Pancreas (tissue), 10 donors: ENCODE measurements around the gene CREBBP. TPM values are rescaled to one million over a fixed set of nuclear protein-coding genes. Genes with fewer than 3 reads are reported as not detected.

Experiments
- ATAC-seq, 4 donors: fragments of 200-7000 bp; cut with Tn5 transposase; one replicate each; pipeline versions ENCODE4 v1.8.0 to v1.9.1; 2020; ENCODE audit warnings: mild to moderate bottlenecking in 4 of 4, moderate library complexity in 4 of 4
- DNase-seq, 6 donors: peaks; one replicate each; pipeline ENCODE4 v3.0.0-alpha.2; 2020
- FAIRE-seq: peaks from 2 replicates; lab custom pipeline; 2012; peaks lifted over from hg19 to GRCh38; lab: Jason Lieb, UNC
- H3K27ac ChIP-seq, 4 donors: fragments of 200-600 bp; sonication (generic); 1 replicate in 3 of 4; 2 replicates in 1 of 4; pipeline versions ENCODE4 v1.5.0 to v1.8.0; 2020
- H3K27me3 ChIP-seq, 4 donors: fragments of 200-600 bp; one replicate each; pipeline ENCODE4 v1.8.0; 2021
- H3K36me3 ChIP-seq, 3 donors: fragments of 200-600 bp; sonication (generic) in 1 of 3; one replicate each; pipeline versions ENCODE4 v1.5.0 to v1.8.0; 2020 to 2021
- H3K4me1 ChIP-seq, 3 donors: fragments of 200-600 bp; one replicate each; pipeline ENCODE4 v1.8.0; 2021
- H3K4me3 ChIP-seq, 4 donors: fragments of 200-600 bp; sonication (generic) in 2 of 4; one replicate each; pipeline versions ENCODE4 v1.5.0 to v1.8.0; 2020 to 2021
- H3K9me3 ChIP-seq, 4 donors: fragments of 200-600 bp; one replicate each; pipeline ENCODE4 v1.8.0; 2021
- WGBS, 2 donors: extraction: QIAGEN DNeasy Blood & Tissue Kit; methylation state at CpG; one replicate each; pipeline ENCODE4 v1.1.7; 2013; 5-methylcytosine and 5-hydroxymethylcytosine counted together
- intact Hi-C, 3 donors: fragments of 100-400 bp; cut with DNase I; formaldehyde crosslinking; loops; one replicate each; pipeline versions ENCODE4 v1.11.1 to v1.14.2; 2022
- polyA plus RNA-seq, 2 donors: library from polyadenylated mRNA; stranded (reverse); fragments of 200-250 nt; gene quantifications; one replicate each; pipeline ENCODE4 v1.2.3, GENCODE V29; 2013
- total RNA-seq, 6 donors: library from RNA; stranded (reverse); fragmentation: NEBNext Ultra II Directional in 4 of 6; extraction: Animal tissue kit (Norgen Biotek cat#: 25700) in 4 of 6; gene quantifications; one replicate each; pipeline versions ENCODE4 v1.2.1 to v1.2.4, GENCODE V29; 2021 to 2023
- TF ChIP-seq, protein P1 (sequence below), 4 donors: fragments of 200-600 bp; sonication (generic) in 3 of 4; IDR thresholded peaks; one replicate each; pipeline versions ENCODE4 v1.5.0 to v1.8.0; 2021; ENCODE audit warnings: antibody characterized with exemption in 4 of 4
- donor health status: healthy with polysubstance abuse.
- donor health status: DM: no; HTN: no; CAD: no; lungs with moderate emphysema.
- donor health status: DM: no; HTN: no; CAD: no.
- donor health status: control.
- donor health status: control.
- donor health status: Bipolar disorder and iron deficiency.
- donor health status: DM: yes; HTN: yes; CAD: no.
- donor health status: DM: no; HTN: no; CAD: no.
- donor health status: DM: no; HTN: no; CAD: no.
- donor health status: DM: yes; HTN: yes; CAD: no.

The CREBBP gene
- total and polyA plus RNA-seq, 8 donors: 14.4 to 49.4 (median 30.2) TPM

DNA sequence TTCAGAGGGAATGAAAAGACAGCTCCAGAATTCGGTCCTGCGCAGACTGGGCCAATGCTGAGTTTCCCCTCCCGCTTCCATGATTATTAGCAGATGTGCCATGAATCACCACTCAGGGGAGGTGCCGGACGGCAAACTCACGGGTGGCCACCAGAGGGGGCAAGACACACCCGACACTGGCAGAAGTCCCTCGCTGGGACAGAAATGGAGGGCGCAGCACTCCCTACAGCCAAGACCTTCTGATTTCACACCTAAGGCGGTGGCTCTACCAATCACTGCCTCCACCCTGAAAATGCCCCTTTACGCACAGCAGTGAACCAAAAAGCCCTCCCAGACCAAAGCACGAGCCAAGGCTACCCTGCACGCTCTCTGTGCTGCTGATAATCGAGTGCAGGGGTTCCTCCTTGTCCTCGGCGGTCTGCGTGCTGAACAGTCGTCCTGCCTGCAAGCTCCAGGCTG lies 190.0 kb downstream of the CREBBP start:
- WGBS, 2 donors: 17 to 20% methylated on average over 18 of the region's 18 CpGs

GRCh38 chr16:3689731-3690130 lies 190.8 kb downstream of the CREBBP start:
- Histone ChIP-seq H3K9me3 (no peaks in the 10 kb centered on the region), H3K27me3 (no peaks in the 10 kb centered on the region), H3K4me1 (peaks cover 4 to 17% (median 12%) of the 10 kb centered on the region in 3 donors), H3K4me3 (no peak overlapping the region), H3K36me3 (peaks cover 0 to 15% (median 12%) of the 10 kb centered on the region in 3 donors), H3K27ac (no peak overlapping the region)
- FAIRE-seq (no peak), DNase-seq (peak in 1 of 6 donors; percentile 10), ATAC-seq (no peak)
- WGBS, 2 donors: 90 to 92% methylated on average over 7 of the region's 7 CpGs
- intact Hi-C loops: loop anchor here in 1 of 3 donors (5.0 kb wide), 1 partner anchor 188 kb away; no protein-coding TSS in a partner anchor
- TF ChIP-seq, protein P1, sequence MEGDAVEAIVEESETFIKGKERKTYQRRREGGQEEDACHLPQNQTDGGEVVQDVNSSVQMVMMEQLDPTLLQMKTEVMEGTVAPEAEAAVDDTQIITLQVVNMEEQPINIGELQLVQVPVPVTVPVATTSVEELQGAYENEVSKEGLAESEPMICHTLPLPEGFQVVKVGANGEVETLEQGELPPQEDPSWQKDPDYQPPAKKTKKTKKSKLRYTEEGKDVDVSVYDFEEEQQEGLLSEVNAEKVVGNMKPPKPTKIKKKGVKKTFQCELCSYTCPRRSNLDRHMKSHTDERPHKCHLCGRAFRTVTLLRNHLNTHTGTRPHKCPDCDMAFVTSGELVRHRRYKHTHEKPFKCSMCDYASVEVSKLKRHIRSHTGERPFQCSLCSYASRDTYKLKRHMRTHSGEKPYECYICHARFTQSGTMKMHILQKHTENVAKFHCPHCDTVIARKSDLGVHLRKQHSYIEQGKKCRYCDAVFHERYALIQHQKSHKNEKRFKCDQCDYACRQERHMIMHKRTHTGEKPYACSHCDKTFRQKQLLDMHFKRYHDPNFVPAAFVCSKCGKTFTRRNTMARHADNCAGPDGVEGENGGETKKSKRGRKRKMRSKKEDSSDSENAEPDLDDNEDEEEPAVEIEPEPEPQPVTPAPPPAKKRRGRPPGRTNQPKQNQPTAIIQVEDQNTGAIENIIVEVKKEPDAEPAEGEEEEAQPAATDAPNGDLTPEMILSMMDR (IDR thresholded peaks at IDR 0.05): no peak

More for the DNA sequence above, 190.0 kb downstream of the CREBBP start:
- TF ChIP-seq, protein P1 (IDR thresholded peaks at IDR 0.05): peak; percentile 86 to 94 (median 92)
- Histone ChIP-seq H3K4me3 (peak overlapping the region in 2 of 4 donors; percentile 11), H3K4me1 (peaks cover 8 to 21% (median 19%) of the 10 kb centered on the region in 3 donors), H3K36me3 (peaks cover 0 to 11% (median 9%) of the 10 kb centered on the region in 3 donors), H3K27ac (no peak overlapping the region), H3K9me3 (no peaks in the 10 kb centered on the region), H3K27me3 (no peaks in the 10 kb centered on the region)
- intact Hi-C loops: loop anchor here in 1 of 3 donors (5.0 kb wide), 1 partner anchor 187 kb away; no protein-coding TSS in a partner anchor
- FAIRE-seq (peak; percentile 34), DNase-seq (peak; percentile 81 to 94 (median 92)), ATAC-seq (peak; percentile 87 to 99 (median 96))

- H3K27ac ChIP-seq: no peak overlapping the region
- intact Hi-C loops: no loop called here
- peak in 1 of 6 donors; percentile 9 for DNase-seq
- peaks cover 0 to 12% (median 0%) of the 10 kb centered on the region in 3 donors for H3K4me1 ChIP-seq
- no peak for ATAC-seq
- peaks cover 0 to 20% (median 12%) of the 10 kb centered on the region in 3 donors for H3K36me3 ChIP-seq
- H3K4me3 ChIP-seq: no peak overlapping the region
- WGBS, 2 donors: 89 to 94% methylated on average over 9 of the region's 9 CpGs
- no peak for FAIRE-seq
- TF ChIP-seq, protein P1 (IDR thresholded peaks at IDR 0.05): no peak
- H3K27me3 ChIP-seq: no peaks in the 10 kb centered on the region
- no peaks in the 10 kb centered on the region for H3K9me3 ChIP-seq
Observed at GRCh38 chr16:3687792-3688191, 192.7 kb downstream of the CREBBP start.

GRCh38 chr16:3687021-3687420 lies 193.5 kb downstream of the CREBBP start:
- Histone ChIP-seq H3K27ac (no peak overlapping the region), H3K4me3 (no peak overlapping the region), H3K4me1 (peaks cover 0 to 12% (median 0%) of the 10 kb centered on the region in 3 donors), H3K27me3 (no peaks in the 10 kb centered on the region), H3K36me3 (peaks cover 0 to 24% (median 12%) of the 10 kb centered on the region in 3 donors), H3K9me3 (no peaks in the 10 kb centered on the region)
- intact Hi-C loops: no loop called here
- ATAC-seq (no peak), FAIRE-seq (no peak), DNase-seq (no peak)
- WGBS, 2 donors: 60 to 65% methylated on average over 7 of the region's 7 CpGs
- TF ChIP-seq, protein P1 (IDR thresholded peaks at IDR 0.05): no peak

DNA sequence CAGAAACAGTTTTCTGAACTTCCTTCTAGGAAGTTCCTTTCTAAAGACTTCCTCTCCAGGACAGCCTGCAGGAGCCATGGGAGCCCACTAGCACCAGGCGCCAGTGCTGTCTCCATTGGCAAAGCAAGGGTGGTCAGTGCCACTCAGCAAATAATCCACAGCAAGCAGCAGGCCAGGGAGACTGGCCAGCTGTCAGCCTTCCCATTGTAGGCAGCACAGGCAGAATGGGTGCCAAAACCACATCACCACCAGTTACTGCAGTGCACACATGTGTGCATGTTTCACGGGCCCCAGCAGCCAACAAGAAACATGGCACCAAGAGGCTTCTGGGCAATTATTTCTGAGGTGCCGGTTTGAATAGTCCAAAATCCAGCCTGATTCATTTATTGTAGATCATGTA lies 199.3 kb downstream of the CREBBP start:
- whole genome bisulfite sequencing, 2 donors: 34 to 45% methylated on average over 3 of the region's 3 CpGs
- Histone ChIP-seq H3K27ac (peak overlapping the region in 1 of 4 donors; percentile 31), H3K36me3 (peaks cover 3 to 47% (median 16%) of the 10 kb centered on the region in 3 donors), H3K27me3 (no peaks in the 10 kb centered on the region), H3K9me3 (no peaks in the 10 kb centered on the region), H3K4me3 (no peak overlapping the region), H3K4me1 (peaks cover 3 to 8% (median 5%) of the 10 kb centered on the region in 3 donors)
- intact Hi-C loops: no loop called here
- TF ChIP-seq, protein P1 (IDR thresholded peaks at IDR 0.05): no peak
- ATAC-seq (peak; percentile 87 to 98 (median 94)), DNase-seq (peak in 4 of 6 donors; percentile 65 to 85 (median 83)), FAIRE-seq (no peak)
